Tibial nerve (tissue), 4 donors: ENCODE data around the gene FOXL2NB.

Experiments
- CTCF ChIP-seq, 5 experiments: fragments of 200-600 bp in 3 of 5; fragments of 450-650 bp in 2 of 5; sonication (generic) in 3 of 5; IDR thresholded peaks; one replicate each; pipeline ENCODE4 v1.5.1; 2016 to 2019; ENCODE audit warnings: antibody characterized with exemption in 5 of 5, mild to moderate bottlenecking in 3 of 5, moderate library complexity in 2 of 5
- EP300 ChIP-seq, 2 donors: sonication (generic); formaldehyde crosslinking; IDR thresholded peaks; one replicate each; pipeline ENCODE4 v1.6.1; 2017; ENCODE audit warnings: antibody characterized with exemption in 2 of 2, mild to moderate bottlenecking in 1 of 2
- POLR2A ChIP-seq, 2 donors: fragments of 450-650 bp; IDR thresholded peaks; one replicate each; pipeline ENCODE4 v1.6.1; 2017; ENCODE audit warnings: antibody characterized with exemption in 2 of 2, mild to moderate bottlenecking in 2 of 2, moderate library complexity in 2 of 2

- TF ChIP-seq CTCF (IDR thresholded peaks at IDR 0.05), result no peak
- no peak for TF ChIP-seq POLR2A (IDR thresholded peaks at IDR 0.05)
- no peak for TF ChIP-seq EP300 (IDR thresholded peaks at IDR 0.05)
These were observed 6.6 kb upstream of the FOXL2NB start for GRCh38 chr3:138940446-138940845.
